A549 (cell line): ENCODE measurements around the gene UBAP1. TPM values are rescaled to one million over a fixed set of nuclear protein-coding genes. Genes with fewer than 3 reads are reported as not detected.
"Not testable (repeated sequence)": the region's sequence is repeated elsewhere in the genome, so short reads cannot be mapped to it uniquely, and the experiment has no call there.

Experiments
- ATAC-seq, 2 experiments: fragments of 200-7000 bp in 1 of 2; fragments of >200 bp in 1 of 2; cut with Nextera tagmentation in 1 of 2; cut with Tn5 transposase in 1 of 2; 3 replicates each; pipeline versions ENCODE4 v1.8.0 to v1.9.1; 2018 to 2020; ENCODE audit warnings: mild to moderate bottlenecking in 1 of 2, moderate library complexity in 1 of 2
- CTCF ChIA-PET: fragments of 300-600 bp; sonication (Branson Sonifier 250); formaldehyde crosslinking; extraction: SDS; loops from one replicate; lab custom pipeline; 2021; ENCODE audit warnings: antibody characterized with exemption, inconsistent platforms; lab: Yijun Ruan, JAX
- POLR2A ChIA-PET: fragments of 350-600 bp; formaldehyde crosslinking; extraction: SDS; loops from one replicate; lab custom pipeline; 2021; ENCODE audit warnings: antibody characterized with exemption, inconsistent platforms; lab: Yijun Ruan, JAX
- DNase-seq, 2 experiments: peaks; one replicate each; pipeline versions ENCODE4 v3.0.0 to v3.0.0-alpha.2; 2011 to 2016; ENCODE audit warnings: low read depth in 1 of 2, low spot score in 1 of 2
- FAIRE-seq: peaks from 2 replicates; lab custom pipeline; 2011; peaks lifted over from hg19 to GRCh38; lab: Jason Lieb, UNC
- H3K27ac ChIP-seq, 2 experiments: fragments of >200 bp; sonication (Bioruptor Twin); formaldehyde crosslinking; 3 replicates each; pipeline ENCODE4 v1.5.1; 2016 to 2017
- H3K4me1 ChIP-seq: fragments of >200 bp; sonication (Bioruptor Twin); formaldehyde crosslinking; 3 replicates; pipeline ENCODE4 v1.6.1; 2016
- H3K4me2 ChIP-seq: fragments of >200 bp; sonication (Bioruptor Twin); formaldehyde crosslinking; 3 replicates; pipeline ENCODE4 v1.6.1; 2016
- H3K4me3 ChIP-seq: fragments of >200 bp; sonication (Bioruptor Twin); formaldehyde crosslinking; 3 replicates; pipeline ENCODE4 v1.5.1; 2016
- H3K9me3 ChIP-seq: fragments of >200 bp; sonication (Bioruptor Twin); formaldehyde crosslinking; 3 replicates; pipeline ENCODE4 v1.6.1; 2016
- CBX8 ChIP-seq: fragments of 200-600 bp; sonication (generic); IDR thresholded peaks from 2 replicates; pipeline ENCODE4 v1.6.1; 2016
- CEBPB ChIP-seq, 2 experiments: fragments of >200 bp in 1 of 2; sonication (Bioruptor Twin) in 1 of 2; formaldehyde crosslinking in 1 of 2; IDR thresholded peaks; 2 replicates each; pipeline ENCODE4 v1.6.1; 2012 to 2016
- CHD2 ChIP-seq: fragments of 150-350 bp; IDR thresholded peaks from 2 replicates; pipeline ENCODE4 v1.6.1; 2014; ENCODE audit warnings: low read length; ENCODE audit not compliant: partially characterized antibody
- EHF ChIP-seq: fragments of 250-450 bp; sonication (Bioruptor Pico); IDR thresholded peaks from 2 replicates; pipeline ENCODE4 v1.5.0; 2020; ENCODE audit warnings: mild to moderate bottlenecking
- EP300 ChIP-seq, 2 experiments: fragments of >200 bp; sonication (Bioruptor Twin); formaldehyde crosslinking; IDR thresholded peaks; 2 replicates in 1 of 2; 3 replicates in 1 of 2; pipeline ENCODE4 v1.6.1; 2016 to 2017
- KDM5A ChIP-seq: fragments of 200-600 bp; sonication (generic); IDR thresholded peaks from 2 replicates; pipeline ENCODE4 v1.6.1; 2016; ENCODE audit warnings: antibody characterized with exemption, mild to moderate bottlenecking
- NFE2L2 ChIP-seq: fragments of 150-350 bp; conservative IDR thresholded peaks from 2 replicates; pipeline ENCODE4 v1.6.1; 2014; ENCODE audit warnings: low read length
- NR3C1 ChIP-seq: fragments of >200 bp; sonication (Bioruptor Twin); formaldehyde crosslinking; IDR thresholded peaks from 3 replicates; pipeline ENCODE4 v1.6.1; 2017
- RCOR1 ChIP-seq: fragments of 150-350 bp; IDR thresholded peaks from 2 replicates; pipeline ENCODE4 v1.6.1; 2014; ENCODE audit warnings: antibody characterized with exemption, low read length, low read depth
- RNF2 ChIP-seq: fragments of 200-600 bp; sonication (generic); IDR thresholded peaks from 2 replicates; pipeline ENCODE4 v1.6.1; 2016; ENCODE audit warnings: low read depth, mild to moderate bottlenecking, antibody characterized with exemption, moderate library complexity, borderline replicate concordance
- SMC3 ChIP-seq: fragments of >200 bp; sonication (Bioruptor Twin); formaldehyde crosslinking; IDR thresholded peaks from 3 replicates; pipeline ENCODE4 v1.6.1; 2018; ENCODE audit warnings: inconsistent platforms
- SREBF2 ChIP-seq: fragments of 450-650 bp; IDR thresholded peaks from 2 replicates; pipeline ENCODE4 v1.6.1; 2014; ENCODE audit warnings: mild to moderate bottlenecking, moderate library complexity
- TFCP2L1 ChIP-seq: fragments of 250-450 bp; sonication (Bioruptor Pico); IDR thresholded peaks from 2 replicates; pipeline ENCODE4 v1.5.0; 2021; ENCODE audit warnings: mild to moderate bottlenecking
- TP53 ChIP-seq: fragments of 250-450 bp; sonication (Bioruptor Pico); IDR thresholded peaks from 2 replicates; pipeline ENCODE4 v1.5.0; 2021; ENCODE audit warnings: mild to moderate bottlenecking, moderate library complexity
- ZC3H11A ChIP-seq: fragments of 450-650 bp; IDR thresholded peaks from 2 replicates; pipeline ENCODE4 v1.6.1; 2014; ENCODE audit warnings: antibody characterized with exemption, mild to moderate bottlenecking
- ZNF302 ChIP-seq: fragments of 250-450 bp; sonication (Bioruptor Pico); IDR thresholded peaks from 2 replicates; pipeline ENCODE4 v1.9.0; 2021; ENCODE audit warnings: inconsistent platforms, mild to moderate bottlenecking, moderate library complexity
- ZSCAN20 ChIP-seq: fragments of 250-450 bp; sonication (Bioruptor Pico); IDR thresholded peaks from 2 replicates; pipeline ENCODE4 v1.8.0; 2022; ENCODE audit warnings: mild to moderate bottlenecking, moderate library complexity
- WGBS: methylation state at CpG from one replicate; pipeline ENCODE4 v1.1.6; 2017; ENCODE audit errors: missing lambda C conversion rate; 5-methylcytosine and 5-hydroxymethylcytosine counted together
- polyA plus RNA-seq, 4 experiments: library from polyadenylated mRNA; depleted of rRNA in 3 of 4; stranded (reverse); fragments of >200 nt; fragmentation: RNase III in 1 of 4; extraction: RNeasy Plus Mini Kit Qiagen cat#74134 plus additional on column Dnase treatment in 1 of 4; gene quantifications; 2 replicates in 3 of 4; 3 replicates in 1 of 4; pipeline ENCODE4 v1.2.3, GENCODE V29; 2011 to 2017
- TF ChIP-seq, protein P1 (sequence below): fragments of >200 bp; sonication (Bioruptor Twin); formaldehyde crosslinking; IDR thresholded peaks from 2 replicates; pipeline ENCODE4 v1.6.1; 2016
- TF ChIP-seq, protein P2 (sequence below): fragments of 200-600 bp; sonication (generic); IDR thresholded peaks from 2 replicates; pipeline ENCODE4 v1.6.1; 2016; ENCODE audit warnings: antibody characterized with exemption, mild to moderate bottlenecking, moderate library complexity
- TF ChIP-seq, protein P3 (sequence below): fragments of 250-450 bp; sonication (Bioruptor Pico); IDR thresholded peaks from 2 replicates; pipeline ENCODE4 v1.5.0; 2020; ENCODE audit warnings: low read depth, mild to moderate bottlenecking, moderate library complexity

Gene UBAP1
- polyA plus RNA-seq, 2 of the 4 experiments (the other 2 are of a cell fraction): 38.5 to 73.1 TPM

DNA sequence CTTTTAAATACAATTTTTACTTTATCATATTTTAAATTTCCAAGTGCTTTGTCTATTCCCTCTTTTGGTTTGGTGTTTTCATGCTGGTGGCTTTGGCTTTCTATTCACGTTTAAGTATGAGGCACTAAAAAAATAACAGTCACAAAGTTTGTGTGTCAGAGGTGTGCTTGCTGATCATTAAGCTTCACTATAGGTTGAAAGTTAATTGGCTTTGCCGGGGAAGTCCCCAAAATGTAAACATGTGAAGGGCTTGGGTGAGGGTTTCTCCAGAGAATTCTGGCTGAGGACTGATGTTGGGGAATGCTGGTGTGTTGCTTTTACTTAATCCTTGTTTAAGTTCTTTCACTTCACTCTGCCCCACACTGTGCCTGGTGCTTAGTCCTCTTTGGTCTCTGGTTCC lies 66.4 kb downstream of the UBAP1 start:
- DNase-seq, H3K4me2 ChIP-seq, POLR2A ChIA-PET, H3K4me1 ChIP-seq, H3K9me3 ChIP-seq, H3K27ac ChIP-seq, H3K4me3 ChIP-seq, CTCF ChIA-PET, ATAC-seq: not testable (repeated sequence)
- WGBS: no CpG with 5 or more reads among the region's 2 CpGs
- peak; percentile 92 for FAIRE-seq

DNA sequence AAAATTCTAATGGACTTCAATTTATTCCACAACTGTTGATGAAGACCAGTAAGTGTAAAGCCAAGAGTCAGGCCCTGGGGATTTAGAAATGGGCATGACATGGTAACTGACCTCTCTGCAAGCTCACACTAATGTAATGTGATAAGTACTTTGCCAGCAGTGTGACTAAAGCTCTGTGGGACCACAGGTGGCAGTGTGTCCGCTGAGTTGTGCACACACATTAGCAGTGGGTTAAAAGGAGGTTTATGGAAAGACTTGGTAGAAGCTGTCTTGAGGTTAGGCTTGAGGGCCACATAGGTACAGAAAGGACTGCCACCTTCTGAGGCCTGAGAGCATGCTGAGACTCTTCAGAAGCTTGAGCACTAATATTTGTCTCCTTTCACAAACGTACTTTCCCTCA lies 67.6 kb downstream of the UBAP1 start:
- Histone ChIP-seq H3K27ac (no peak overlapping the region), H3K4me1 (peaks cover 9% of the 10 kb centered on the region; the same call in 1 of the 3 replicates), H3K4me3 (no peak overlapping the region), H3K9me3 (no peaks in the 10 kb centered on the region), H3K4me2 (no peak overlapping the region)
- ChIA-PET CTCF (interaction anchor here (0.7 to 1.0 kb wide), 3 partner anchors 10 to 433 kb away, joined by 3 to 4 read pairs (median 3); no protein-coding TSS in a partner anchor), POLR2A (no interaction called here)
- WGBS: 85% methylated on average over 2 of the region's 2 CpGs
- DNase-seq (no peak), ATAC-seq (no peak; a peak in 2 of 6 replicates), FAIRE-seq (no peak)
- no peak for TF ChIP-seq CBX8
- no peak for TF ChIP-seq SMC3
- no peak for TF ChIP-seq TFCP2L1 (CRISPR knock-in tag)
- no peak for TF ChIP-seq ZNF302 (CRISPR knock-in tag)
- TF ChIP-seq NFE2L2: no peak
- TF ChIP-seq ZC3H11A: no peak
- no peak for TF ChIP-seq EHF (CRISPR knock-in tag)
- no peak for TF ChIP-seq ZSCAN20 (CRISPR knock-in tag)
- TF ChIP-seq, protein P1, sequence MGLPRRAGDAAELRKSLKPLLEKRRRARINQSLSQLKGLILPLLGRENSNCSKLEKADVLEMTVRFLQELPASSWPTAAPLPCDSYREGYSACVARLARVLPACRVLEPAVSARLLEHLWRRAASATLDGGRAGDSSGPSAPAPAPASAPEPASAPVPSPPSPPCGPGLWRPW: no peak
- no peak for TF ChIP-seq EP300 (IDR thresholded peaks at IDR 0.05)
- TF ChIP-seq KDM5A: no peak
- TF ChIP-seq, protein P2, sequence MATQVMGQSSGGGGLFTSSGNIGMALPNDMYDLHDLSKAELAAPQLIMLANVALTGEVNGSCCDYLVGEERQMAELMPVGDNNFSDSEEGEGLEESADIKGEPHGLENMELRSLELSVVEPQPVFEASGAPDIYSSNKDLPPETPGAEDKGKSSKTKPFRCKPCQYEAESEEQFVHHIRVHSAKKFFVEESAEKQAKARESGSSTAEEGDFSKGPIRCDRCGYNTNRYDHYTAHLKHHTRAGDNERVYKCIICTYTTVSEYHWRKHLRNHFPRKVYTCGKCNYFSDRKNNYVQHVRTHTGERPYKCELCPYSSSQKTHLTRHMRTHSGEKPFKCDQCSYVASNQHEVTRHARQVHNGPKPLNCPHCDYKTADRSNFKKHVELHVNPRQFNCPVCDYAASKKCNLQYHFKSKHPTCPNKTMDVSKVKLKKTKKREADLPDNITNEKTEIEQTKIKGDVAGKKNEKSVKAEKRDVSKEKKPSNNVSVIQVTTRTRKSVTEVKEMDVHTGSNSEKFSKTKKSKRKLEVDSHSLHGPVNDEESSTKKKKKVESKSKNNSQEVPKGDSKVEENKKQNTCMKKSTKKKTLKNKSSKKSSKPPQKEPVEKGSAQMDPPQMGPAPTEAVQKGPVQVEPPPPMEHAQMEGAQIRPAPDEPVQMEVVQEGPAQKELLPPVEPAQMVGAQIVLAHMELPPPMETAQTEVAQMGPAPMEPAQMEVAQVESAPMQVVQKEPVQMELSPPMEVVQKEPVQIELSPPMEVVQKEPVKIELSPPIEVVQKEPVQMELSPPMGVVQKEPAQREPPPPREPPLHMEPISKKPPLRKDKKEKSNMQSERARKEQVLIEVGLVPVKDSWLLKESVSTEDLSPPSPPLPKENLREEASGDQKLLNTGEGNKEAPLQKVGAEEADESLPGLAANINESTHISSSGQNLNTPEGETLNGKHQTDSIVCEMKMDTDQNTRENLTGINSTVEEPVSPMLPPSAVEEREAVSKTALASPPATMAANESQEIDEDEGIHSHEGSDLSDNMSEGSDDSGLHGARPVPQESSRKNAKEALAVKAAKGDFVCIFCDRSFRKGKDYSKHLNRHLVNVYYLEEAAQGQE: no peak
- TF ChIP-seq, protein P3, sequence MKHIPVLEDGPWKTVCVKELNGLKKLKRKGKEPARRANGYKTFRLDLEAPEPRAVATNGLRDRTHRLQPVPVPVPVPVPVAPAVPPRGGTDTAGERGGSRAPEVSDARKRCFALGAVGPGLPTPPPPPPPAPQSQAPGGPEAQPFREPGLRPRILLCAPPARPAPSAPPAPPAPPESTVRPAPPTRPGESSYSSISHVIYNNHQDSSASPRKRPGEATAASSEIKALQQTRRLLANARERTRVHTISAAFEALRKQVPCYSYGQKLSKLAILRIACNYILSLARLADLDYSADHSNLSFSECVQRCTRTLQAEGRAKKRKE (CRISPR knock-in tag): no peak
- no peak for TF ChIP-seq RNF2
- TF ChIP-seq SREBF2: no peak
- no peak for TF ChIP-seq TP53 (CRISPR knock-in tag)
- TF ChIP-seq CEBPB (IDR thresholded peaks at IDR 0.05): no peak
- no peak for TF ChIP-seq CHD2
- TF ChIP-seq RCOR1: no peak
- TF ChIP-seq NR3C1: no peak

DNA sequence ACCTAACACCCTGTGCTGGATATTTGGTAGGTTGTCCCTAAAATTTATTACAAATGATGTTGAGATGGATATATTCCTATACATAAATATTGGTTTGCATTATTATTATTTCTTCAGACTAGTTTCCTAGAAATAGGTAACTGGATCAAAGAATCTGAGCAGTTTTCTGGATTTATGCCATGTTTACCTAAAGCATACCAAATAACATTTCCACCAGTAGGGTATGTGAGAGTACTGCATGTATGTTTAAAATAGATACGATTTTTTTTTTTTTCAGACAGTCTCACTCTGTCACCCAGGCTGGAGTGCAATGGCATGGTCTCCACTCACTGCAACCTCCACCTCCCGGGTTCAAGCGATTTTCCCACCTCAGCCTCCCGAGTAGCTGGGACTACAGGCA lies 68.9 kb downstream of the UBAP1 start:
- H3K27ac ChIP-seq, POLR2A ChIA-PET, ATAC-seq, FAIRE-seq, H3K4me2 ChIP-seq, DNase-seq, H3K9me3 ChIP-seq, H3K4me3 ChIP-seq: not testable (repeated sequence)
- H3K4me1 ChIP-seq: peaks cover 12% of the 10 kb centered on the region
- 66% methylated on average over 4 of the region's 4 CpGs for WGBS
- CTCF ChIA-PET: interaction anchor here (0.6 to 9.1 kb wide), 2 partner anchors 150 to 174 kb away, joined by 3 to 125 read pairs; no protein-coding TSS in a partner anchor
